Measurements from ENCODE around the gene ITGB6.

DNA sequence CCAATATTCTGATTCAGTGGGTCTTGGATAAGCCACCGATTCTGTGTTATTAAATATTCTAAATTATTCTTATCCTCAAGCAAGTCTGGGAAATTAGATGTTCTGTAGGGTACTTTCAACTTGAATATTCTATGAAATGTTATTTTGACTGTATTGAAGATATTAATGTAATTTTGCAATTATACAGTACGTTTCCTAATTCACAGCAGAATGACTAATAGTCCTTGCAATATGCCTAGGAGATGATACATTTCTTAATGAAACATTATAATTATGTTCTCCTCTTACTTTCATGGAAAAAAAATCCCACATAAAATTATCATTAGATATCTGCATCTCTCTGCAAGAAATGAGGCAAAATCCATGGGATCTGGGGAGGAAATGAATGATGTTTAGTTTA, 91.4 kb downstream of the ITGB6 start:
- TF ChIP-seq CTCF (IDR thresholded peaks at IDR 0.05) = no peak
- no peak for TF ChIP-seq POLR2A (IDR thresholded peaks at IDR 0.05)

Data from sigmoid colon (tissue), 3 donors.